HG03097 (cell line): ENCODE data around the gene MRNIP.

ENCODE experiments used
- ATAC-seq: cut with Tn5 transposase; IDR thresholded peaks from one replicate; pipeline ENCODE4 v1.9.1; 2021; ENCODE audit not compliant: unreplicated experiment, low FRiP score

Gene MRNIP

GRCh38 chr5:179890751-179891682, 32.4 kb upstream of the MRNIP start:
- no peak for ATAC-seq

GRCh38 chr5:179889885-179890284, 31.3 kb upstream of the MRNIP start:
- no peak for ATAC-seq

- ATAC-seq: no peak
Measured at GRCh38 chr5:179887802-179888201, 29.2 kb upstream of the MRNIP start.

GRCh38 chr5:179887095-179887494, 28.5 kb upstream of the MRNIP start:
- no peak for ATAC-seq

- no peak for ATAC-seq
Measured at GRCh38 chr5:179886190-179886911, 27.7 kb upstream of the MRNIP start.

- ATAC-seq: no peak
Measured at GRCh38 chr5:179885491-179886090, 27.0 kb upstream of the MRNIP start.

- ATAC-seq: no peak
Measured at GRCh38 chr5:179883163-179883562, 24.5 kb upstream of the MRNIP start.

GRCh38 chr5:179882338-179882737, 23.7 kb upstream of the MRNIP start:
- no peak for ATAC-seq

GRCh38 chr5:179880848-179881590, 22.4 kb upstream of the MRNIP start:
- ATAC-seq: no peak

GRCh38 chr5:179880066-179880650, 21.5 kb upstream of the MRNIP start:
- ATAC-seq: no peak

GRCh38 chr5:179879690-179880010, 21.0 kb upstream of the MRNIP start:
- ATAC-seq: no peak

- no peak for ATAC-seq
Measured at GRCh38 chr5:179879003-179879689, 20.5 kb upstream of the MRNIP start.

- ATAC-seq: no peak
Measured at GRCh38 chr5:179878222-179879002, 19.8 kb upstream of the MRNIP start.

- no peak for ATAC-seq
Measured at GRCh38 chr5:179876610-179876952, 18.0 kb upstream of the MRNIP start.

- no peak for ATAC-seq
Measured at GRCh38 chr5:179875741-179876609, 17.4 kb upstream of the MRNIP start.

- no peak for ATAC-seq
Measured at GRCh38 chr5:179874536-179875292, 16.1 kb upstream of the MRNIP start.

GRCh38 chr5:179874136-179874535, 15.5 kb upstream of the MRNIP start:
- no peak for ATAC-seq
